Measurements from ENCODE around the gene CAMK2B. TPM values are rescaled to one million over a fixed set of nuclear protein-coding genes. Genes with fewer than 3 reads are reported as not detected.

Gene CAMK2B
- polyA plus RNA-seq, 2 of the 4 experiments (the other 2 are of a cell fraction), result 0.17 TPM; not detected in 1

- no peak for ATAC-seq
- TF ChIP-seq ZSCAN20 (CRISPR knock-in tag; IDR thresholded peaks at IDR 0.05) (no peak), KDM5A (IDR thresholded peaks at IDR 0.05) (no peak), RARB (CRISPR knock-in tag; IDR thresholded peaks at IDR 0.05) (no peak)
- CTCF ChIA-PET, result interaction anchor here (0.7 to 1.8 kb wide), 3 partner anchors 18 to 137 kb away, joined by 3 to 4 read pairs (median 3); no protein-coding TSS in a partner anchor
- 51% methylated on average over 5 of the region's 5 CpGs for WGBS (ENCODE audit: missing lambda C conversion rate)
- POLR2A ChIA-PET, result no interaction called here
- Histone ChIP-seq H3K4me2 (no peak overlapping the region), H3K27ac (no peak overlapping the region), H3K4me1 (no peaks in the 10 kb centered on the region), H3K4me3 (no peak overlapping the region), H3K9me3 (no peaks in the 10 kb centered on the region)
- no peak for DNase-seq (ENCODE audit: low read depth in 1 of 2, low spot score in 1 of 2)
- FAIRE-seq, result no peak
Measured at GRCh38 chr7:44268671-44269070, 56.7 kb downstream of the CAMK2B start.

DNA sequence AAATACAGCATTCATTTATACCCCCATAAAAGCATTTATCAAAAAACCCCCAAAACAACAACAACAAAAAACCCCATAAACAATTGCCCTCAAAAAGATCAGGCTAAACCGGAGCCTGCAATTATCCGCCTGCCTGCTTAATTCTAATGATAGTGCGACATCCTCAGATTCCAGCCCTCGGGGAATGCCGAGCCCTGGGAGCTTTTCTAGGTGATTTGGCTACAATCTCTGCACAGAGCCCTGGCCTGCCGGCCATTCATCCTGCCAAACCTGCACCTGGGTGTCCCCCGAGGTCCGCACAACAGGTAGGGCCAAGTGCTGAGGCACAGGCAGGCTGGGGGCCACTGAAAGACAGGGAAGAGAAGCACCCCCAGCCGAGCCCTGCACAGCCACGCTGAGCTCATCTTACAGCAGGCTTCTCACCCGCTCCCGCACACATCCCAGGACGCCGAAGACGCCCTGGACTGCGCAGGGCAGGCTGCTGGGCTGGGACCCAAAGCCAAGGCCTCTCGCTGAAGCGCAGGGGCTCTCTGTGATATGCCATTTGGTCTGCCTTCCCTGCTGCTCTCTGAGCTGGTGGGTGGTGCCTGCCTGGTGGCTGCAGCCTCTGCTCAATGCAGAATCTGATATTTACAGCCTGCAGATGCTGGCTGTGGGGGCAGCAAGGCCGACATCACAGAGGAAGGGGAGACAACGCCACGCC is 57.5 kb downstream of the CAMK2B start:
- no peak; a peak in 1 of 6 replicates for ATAC-seq
- no peak for TF ChIP-seq NR3C1 (IDR thresholded peaks at IDR 0.05)
- no peak for TF ChIP-seq EP300 (IDR thresholded peaks at IDR 0.05)
- no peak for TF ChIP-seq HOXB13 (CRISPR knock-in tag; IDR thresholded peaks at IDR 0.05; ENCODE audit: low read depth)
- no peak for TF ChIP-seq MAZ (IDR thresholded peaks at IDR 0.05; ENCODE audit: borderline replicate concordance, low read depth, low read length)
- TF ChIP-seq BHLHE40 (IDR thresholded peaks at IDR 0.05; ENCODE audit: low read depth, low read length), result no peak
- TF ChIP-seq KDM1A (IDR thresholded peaks at IDR 0.05; ENCODE audit: low read depth), result no peak
- no peak for TF ChIP-seq RNF2 (IDR thresholded peaks at IDR 0.05; ENCODE audit: borderline replicate concordance, low read depth)
- no peak for TF ChIP-seq RARB (CRISPR knock-in tag; IDR thresholded peaks at IDR 0.05)
- TF ChIP-seq FOSB (CRISPR knock-in tag; IDR thresholded peaks at IDR 0.05), result no peak
- no peak for TF ChIP-seq RAD21 (conservative IDR thresholded peaks at IDR 0.05 in 1 of 2, IDR thresholded peaks at IDR 0.05 in 1 of 2)
- no peak for TF ChIP-seq HEYL (CRISPR knock-in tag; IDR thresholded peaks at IDR 0.05)
- no peak for DNase-seq (ENCODE audit: low read depth in 1 of 2, low spot score in 1 of 2)
- no peak overlapping the region for H3K4me3 ChIP-seq
- no peaks in the 10 kb centered on the region for H3K4me1 ChIP-seq
- H3K27ac ChIP-seq, result no peak overlapping the region
- no peaks in the 10 kb centered on the region for H3K9me3 ChIP-seq
- no peak overlapping the region for H3K4me2 ChIP-seq
- FAIRE-seq, result no peak
- POLR2A ChIA-PET, result no interaction called here
- 64% methylated on average over 11 of the region's 21 CpGs for WGBS (ENCODE audit: missing lambda C conversion rate)
- CTCF ChIA-PET, result interaction anchor here (1.3 to 1.8 kb wide), 2 partner anchors 17 to 27 kb away, joined by 3 to 4 read pairs; no protein-coding TSS in a partner anchor

DNA sequence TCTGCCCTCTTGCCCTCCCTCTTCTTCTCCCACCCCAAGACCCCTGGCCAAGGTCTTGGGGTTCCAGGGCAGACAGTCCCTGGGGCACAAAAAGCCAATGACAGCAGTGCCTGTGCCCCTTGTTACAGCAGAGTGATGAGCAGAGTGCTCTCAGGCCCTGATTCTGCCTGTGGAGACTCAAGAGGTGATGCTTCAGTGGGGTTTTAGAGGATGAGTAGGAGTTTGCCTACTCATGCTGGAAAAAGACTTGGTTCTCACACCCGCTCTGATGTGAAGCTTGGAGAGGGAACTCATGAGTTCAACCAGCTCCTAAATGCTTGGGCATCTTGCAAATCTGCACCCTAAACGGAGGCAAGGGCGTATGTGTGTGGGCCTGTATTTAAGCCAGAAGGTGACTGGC is 58.2 kb downstream of the CAMK2B start:
- H3K4me1 ChIP-seq, result no peaks in the 10 kb centered on the region
- POLR2A ChIA-PET, result no interaction called here

More for the DNA sequence above, 58.2 kb downstream of the CAMK2B start:
- Histone ChIP-seq H3K27ac (no peak overlapping the region), H3K4me2 (no peak overlapping the region), H3K4me3 (no peak overlapping the region), H3K9me3 (no peaks in the 10 kb centered on the region)
- DNase-seq (ENCODE audit: low read depth in 1 of 2, low spot score in 1 of 2) (no peak), FAIRE-seq (no peak), ATAC-seq (no peak)
- TF ChIP-seq ELK1 (IDR thresholded peaks at IDR 0.05; ENCODE audit: low read depth, low read length), result no peak
- TF ChIP-seq EHF (CRISPR knock-in tag; IDR thresholded peaks at IDR 0.05), result no peak
- TF ChIP-seq HOXB5 (CRISPR knock-in tag; IDR thresholded peaks at IDR 0.05), result no peak
- TF ChIP-seq CEBPB (IDR thresholded peaks at IDR 0.05), result no peak
- no peak for TF ChIP-seq FOXS1 (CRISPR knock-in tag; IDR thresholded peaks at IDR 0.05)
- no peak for TF ChIP-seq CTCF (IDR thresholded peaks at IDR 0.05)
- 76% methylated on average over 3 of the region's 3 CpGs for WGBS (ENCODE audit: missing lambda C conversion rate)
- CTCF ChIA-PET, result interaction anchor here (1.8 kb wide), 1 partner anchor 16 kb away, joined by 3 read pairs; no protein-coding TSS in a partner anchor
